GM19025 (cell line): ENCODE measurements around the gene PRPF6.

ENCODE experiments used
- ATAC-seq: cut with Tn5 transposase; IDR thresholded peaks from one replicate; pipeline ENCODE4 v1.9.1; 2021; ENCODE audit warnings: mild to moderate bottlenecking, low read depth, moderate library complexity; ENCODE audit not compliant: unreplicated experiment

Gene PRPF6

DNA sequence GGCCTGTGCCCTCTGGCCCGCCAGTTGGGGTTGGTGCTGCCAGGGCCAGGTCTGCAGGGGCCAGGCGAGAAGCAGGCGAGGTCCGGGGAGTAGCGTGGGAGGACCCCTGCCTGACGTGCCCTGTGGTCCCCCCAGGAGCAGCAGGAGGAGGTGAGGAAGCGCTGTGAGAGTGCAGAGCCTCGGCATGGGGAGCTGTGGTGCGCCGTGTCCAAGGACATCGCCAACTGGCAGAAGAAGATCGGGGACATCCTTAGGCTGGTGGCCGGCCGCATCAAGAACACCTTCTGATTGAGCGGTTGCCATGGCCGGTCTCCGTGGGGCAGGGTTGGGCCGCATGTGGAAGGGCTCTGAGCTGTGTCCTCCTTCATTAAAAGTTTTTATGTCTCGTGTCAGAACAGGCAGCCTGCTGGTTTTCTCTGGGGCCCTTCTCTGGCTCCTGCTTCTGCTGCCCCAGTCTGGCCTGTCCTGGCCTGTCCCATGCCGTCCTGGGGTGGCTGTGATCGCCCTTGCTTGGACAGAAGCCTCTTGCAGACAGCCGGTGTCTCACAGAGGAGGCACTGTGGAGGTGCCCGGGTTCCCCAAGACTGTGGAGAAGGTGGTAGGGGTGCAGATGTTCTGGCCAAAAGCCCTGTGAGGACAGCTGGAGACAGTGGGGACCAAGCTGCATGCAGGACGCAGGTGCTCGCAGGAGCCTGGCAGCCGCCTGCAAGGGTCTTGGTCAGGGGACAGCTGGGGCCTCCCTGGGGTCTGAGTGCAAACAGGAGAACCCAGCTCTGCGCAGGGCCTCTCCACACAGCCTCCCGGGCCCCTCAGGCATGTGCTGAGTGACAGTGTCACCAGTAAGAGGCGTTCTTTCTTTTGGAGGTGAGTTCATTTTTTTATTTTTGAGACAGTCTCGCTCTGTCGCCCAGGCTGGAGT, 52.0 kb downstream of the PRPF6 start:
- no peak for ATAC-seq

DNA sequence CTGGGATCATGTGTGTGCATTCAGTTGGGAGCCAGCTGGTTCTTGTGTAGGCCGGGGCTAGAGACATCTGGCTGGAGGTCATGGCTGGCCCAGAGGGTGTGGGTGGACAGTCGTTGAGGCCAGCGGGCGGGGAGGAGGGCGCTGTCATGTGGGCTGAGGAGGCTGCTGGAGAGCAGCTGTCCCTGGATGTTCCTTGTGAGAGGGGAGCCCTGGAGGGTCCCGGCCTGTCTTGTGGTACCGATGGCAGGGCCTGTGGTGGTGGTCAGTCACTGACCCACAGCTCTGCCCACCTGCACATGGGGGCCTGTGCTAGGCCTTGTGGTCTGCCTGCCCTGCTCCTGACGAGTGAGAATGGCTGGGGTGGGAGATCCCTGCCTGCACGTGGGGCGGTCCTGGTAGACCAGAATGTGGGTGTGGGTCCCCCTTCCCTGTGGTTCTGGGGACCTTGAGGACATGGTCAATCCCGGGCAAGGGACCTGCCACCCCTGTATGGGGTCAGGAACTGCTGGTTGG, 53.1 kb downstream of the PRPF6 start:
- no peak for ATAC-seq

DNA sequence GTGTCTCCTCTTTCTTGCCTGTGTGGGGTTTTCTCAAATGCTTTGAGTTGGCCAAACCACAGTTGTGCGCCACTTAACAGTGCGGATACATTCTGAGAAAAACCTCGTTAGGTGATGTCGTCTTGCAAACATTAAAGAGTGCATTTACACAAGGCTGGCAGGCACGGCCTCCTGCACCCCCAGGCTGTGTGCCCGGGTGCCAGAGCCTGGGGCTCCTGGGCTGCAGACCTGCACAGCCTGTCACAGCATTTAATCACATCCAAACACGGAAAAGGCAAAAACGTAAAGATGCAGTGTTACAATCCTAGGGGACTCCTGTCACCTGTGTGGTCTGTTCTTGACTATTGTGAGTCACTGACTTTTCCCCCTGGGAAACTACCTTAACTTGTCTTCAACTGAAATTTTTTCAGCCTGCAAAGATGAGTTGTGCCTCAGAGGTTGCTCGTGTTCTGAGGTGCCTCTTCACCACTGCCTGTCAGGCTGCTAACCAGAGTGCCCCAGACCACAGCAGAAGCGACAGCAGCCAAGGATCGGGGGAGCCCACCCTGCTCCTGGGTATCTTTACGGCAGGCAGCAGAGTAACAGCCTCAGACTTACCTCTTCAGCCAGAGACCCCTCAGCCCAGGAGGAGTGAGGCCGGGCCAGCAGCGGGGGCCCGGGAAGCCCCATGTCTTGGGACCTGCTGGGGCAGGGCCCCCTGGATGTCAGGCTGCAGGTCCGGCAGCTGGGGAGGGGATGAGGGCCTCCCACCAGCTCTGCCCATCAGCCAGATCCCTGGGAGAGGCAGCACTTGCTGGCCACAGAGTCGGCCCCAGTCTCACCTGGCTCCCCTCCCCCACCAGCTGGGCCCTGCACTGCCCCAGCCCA, 54.4 kb downstream of the PRPF6 start:
- ATAC-seq, result no peak

GRCh38 chr20:64035933-64036345, 55.0 kb downstream of the PRPF6 start, which contains the start of gene C20orf204:
Gene C20orf204, plus strand, starts transcription at chr20:64036182. Its CDS starts 142 bp downstream, at chr20:64036324.
- ATAC-seq, result no peak

DNA sequence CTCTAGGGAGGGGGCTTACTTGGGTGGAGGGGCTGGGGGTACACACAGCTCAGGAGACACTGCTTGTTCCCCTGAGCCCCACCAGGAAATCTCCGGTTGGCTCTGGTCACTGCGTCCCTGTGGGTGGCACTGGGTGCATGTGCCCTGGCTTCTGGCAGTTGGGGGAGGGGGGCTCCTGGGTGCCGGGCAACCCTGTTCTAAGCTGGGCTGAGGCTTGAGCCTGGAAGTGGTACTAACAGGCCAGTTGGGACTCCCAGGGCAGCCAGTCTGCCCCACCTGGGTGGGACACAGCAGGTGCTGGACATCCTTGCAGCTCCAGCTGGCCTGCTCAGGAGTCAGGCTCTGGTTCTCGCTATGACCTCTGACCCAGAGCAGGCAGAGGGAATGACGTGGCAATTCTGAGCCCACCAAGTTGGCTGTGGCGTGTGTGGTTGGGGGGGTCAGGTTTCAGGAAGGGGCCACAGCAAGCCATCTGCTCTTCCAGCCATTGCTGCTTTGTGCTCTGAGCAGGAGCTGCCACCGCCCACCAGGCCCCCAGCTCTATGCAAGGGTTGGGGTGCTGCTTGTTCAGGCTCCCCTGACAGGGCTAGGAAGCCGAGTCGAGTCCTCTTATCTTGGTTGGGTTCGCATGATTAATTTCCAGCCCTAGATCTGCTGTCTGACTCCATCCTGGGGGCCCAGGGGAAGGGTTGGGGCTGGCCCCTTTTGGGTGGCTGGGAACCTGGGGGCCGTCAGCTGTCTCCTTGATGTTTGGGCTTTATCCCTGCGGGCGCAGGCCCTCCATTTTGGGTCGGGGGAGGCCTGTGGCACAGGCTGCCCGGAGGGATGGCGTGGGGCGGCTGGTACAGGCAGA, 55.6 kb downstream of the PRPF6 start:
- no peak for ATAC-seq

DNA sequence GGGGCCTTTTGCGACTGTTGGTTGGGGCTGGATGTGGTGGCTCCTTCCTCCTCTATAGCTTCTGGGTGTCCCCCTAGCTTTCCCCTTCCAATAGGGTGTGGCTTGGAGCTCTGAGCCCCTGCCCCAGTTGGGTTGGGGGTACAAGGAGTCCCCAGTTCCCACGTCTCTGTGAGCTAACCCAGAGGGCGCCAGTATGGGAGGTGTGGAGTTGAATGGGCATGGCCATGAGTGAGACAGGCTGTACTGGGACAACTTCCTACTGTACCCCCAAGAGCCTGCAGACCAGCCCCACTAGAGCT, 56.2 kb downstream of the PRPF6 start:
- ATAC-seq, result no peak

DNA sequence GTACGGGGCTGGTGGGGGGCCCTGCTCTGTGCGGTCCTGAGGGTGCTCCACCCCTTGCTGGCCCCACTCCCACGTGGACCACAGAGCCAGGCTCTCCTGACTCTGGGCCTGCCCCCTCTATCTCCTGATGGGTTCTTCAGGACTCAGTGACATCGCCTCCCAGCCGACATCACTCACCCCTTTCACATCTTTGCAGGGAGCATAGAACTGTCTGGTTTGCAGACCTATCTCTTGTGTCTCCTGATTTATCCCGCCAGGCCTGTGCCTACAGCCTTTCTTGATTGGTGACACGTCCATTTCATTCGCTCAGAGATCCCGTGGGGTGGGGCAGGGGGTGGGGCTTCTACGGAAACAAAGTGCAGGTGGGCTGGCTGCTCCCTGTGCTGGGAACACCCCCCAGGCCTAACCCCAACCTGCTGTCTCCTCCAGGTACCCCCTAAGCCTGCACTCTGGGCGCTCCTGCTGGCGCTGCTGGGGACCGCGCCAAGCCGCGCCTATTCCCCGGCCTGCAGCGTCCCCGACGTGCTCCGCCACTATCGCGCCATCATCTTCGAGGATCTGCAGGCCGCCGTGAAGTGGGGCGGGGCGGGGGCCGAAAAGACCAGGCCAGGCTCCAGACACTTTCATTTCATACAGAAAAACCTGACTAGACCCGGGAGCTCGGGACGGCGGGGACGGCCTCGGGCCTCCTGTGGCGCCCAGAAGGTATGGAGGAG, 56.7 kb downstream of the PRPF6 start:
- no peak for ATAC-seq

- ATAC-seq, result peak; percentile 39
Measured at GRCh38 chr20:64038224-64038564, 57.3 kb downstream of the PRPF6 start.

DNA sequence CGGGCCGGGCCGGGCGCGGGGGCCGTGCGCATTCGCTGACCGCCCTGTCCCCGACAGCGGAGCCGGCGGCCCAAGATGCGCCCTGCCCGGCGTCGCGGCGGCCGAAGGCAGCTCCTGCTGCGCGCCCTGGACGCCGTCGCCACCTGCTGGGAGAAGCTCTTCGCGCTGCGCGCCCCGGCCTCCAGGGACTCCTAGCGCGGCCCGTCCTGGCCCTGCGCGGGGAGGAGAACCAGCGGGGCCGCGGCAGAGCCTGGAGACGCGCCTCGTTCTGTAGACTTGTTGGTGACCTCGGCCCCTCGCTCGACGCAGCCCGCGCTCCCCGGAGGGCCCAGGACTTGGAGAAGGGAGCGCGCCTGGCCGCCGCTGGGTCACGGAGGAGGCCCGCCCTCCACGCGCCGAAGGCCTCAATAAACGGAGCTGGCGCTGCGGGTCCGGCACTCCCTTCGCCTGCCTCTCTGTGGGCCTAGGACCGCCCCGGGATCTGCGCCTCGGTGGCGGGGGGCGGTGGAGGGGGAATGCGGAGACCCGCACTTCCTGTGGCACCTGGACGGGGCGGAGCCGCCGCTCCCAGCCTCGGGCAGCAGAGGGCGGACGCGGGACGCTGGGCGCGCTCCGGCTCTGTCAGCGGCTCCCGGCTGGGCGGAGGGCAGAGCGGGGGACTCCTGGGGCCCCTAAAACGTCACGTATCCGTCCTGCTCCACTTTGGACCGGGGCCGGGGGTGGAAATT, 57.8 kb downstream of the PRPF6 start:
- ATAC-seq, result peak; percentile 51

- ATAC-seq, result no peak
Measured at GRCh38 chr20:64039293-64040160, 58.6 kb downstream of the PRPF6 start.

- no peak for ATAC-seq
Measured at GRCh38 chr20:64040231-64041039, 59.5 kb downstream of the PRPF6 start.

DNA sequence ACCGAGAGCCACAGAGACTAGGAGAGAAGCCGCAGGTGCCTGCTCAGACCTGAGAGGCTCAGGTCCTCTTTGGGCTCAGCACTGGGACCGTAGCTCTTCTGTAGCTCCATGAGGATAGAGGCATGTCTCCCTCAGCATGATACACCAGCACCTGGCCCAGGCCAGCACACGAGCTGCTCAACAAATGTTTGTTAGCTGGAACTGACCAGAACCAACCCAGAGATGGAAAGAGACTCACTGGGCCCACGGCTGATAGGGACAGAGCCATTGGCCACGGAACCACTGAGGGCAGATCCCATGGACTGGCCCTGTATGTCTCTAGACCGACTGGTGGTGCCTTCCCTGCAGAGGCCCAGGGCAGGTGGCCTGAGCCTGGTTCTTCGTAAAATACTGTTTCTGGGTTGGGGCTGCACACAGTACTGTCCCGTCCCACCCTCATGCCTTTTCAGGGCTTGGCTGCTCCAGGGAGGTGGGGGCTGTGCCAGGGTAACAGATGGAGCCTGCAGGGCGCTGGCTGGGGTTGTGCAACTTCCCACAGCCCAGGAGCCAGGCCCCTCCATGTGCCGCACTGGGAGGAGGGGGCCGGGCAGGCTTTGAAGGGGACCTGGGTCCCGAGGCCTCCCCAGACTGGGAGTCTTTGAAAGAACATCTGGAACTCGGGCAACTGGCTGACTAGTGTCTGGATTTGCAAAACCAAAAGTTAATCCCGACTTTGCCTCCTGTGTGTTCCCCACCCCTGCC, 60.3 kb downstream of the PRPF6 start:
- no peak for ATAC-seq

GRCh38 chr20:64041781-64042053, 60.8 kb downstream of the PRPF6 start:
- ATAC-seq, result no peak

DNA sequence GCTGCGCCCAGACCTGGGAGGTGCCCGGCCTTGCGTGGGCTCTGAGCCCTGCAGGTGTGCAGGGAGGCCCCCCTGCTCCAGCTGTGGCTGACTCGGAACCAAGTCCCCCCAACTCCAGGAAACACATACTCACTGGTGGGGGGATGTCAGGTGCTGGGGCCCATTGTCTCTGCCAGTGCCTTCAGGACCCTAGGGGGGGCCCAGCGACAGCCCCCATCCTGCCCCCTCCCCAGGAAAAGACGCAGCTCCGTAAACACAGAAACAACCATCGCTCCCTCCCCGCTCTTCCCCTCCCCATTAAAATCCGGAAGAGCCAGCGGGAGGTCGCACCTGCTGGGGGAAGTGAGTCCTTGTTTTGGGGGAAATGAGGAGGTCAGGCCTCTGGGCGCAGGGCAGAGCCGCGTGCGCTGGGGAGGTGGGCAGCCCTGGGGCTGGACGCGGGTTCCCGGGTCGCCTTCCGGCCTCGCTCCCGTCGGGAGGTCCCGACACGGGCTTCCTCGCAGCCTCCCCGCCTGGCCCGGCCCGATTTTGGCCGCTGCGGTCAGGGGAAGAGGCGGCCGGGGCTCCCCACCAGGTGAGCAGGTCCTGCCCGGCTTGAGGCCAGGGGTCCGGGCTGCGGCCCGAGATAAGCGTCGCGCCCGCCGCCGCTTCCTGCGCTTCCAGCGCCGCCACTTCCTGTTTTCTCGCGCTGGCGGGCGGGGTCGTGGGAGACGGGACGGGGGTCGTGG, 61.3 kb downstream of the PRPF6 start:
- ATAC-seq, result no peak

- ATAC-seq, result no peak
Measured at GRCh38 chr20:64043768-64044167, 62.8 kb downstream of the PRPF6 start.

GRCh38 chr20:64044484-64045247, 63.7 kb downstream of the PRPF6 start:
- ATAC-seq, result no peak
